HCT116 (cell line): ENCODE data around the gene DYNLT2.

ENCODE experiments used
- EZH2phosphoT487 ChIP-seq: fragments of 200-600 bp; IDR thresholded peaks from 2 replicates; pipeline ENCODE4 v1.6.1; 2018; ENCODE audit warnings: antibody characterized with exemption, borderline replicate concordance
- TCF7L2 ChIP-seq: IDR thresholded peaks from 2 replicates; pipeline ENCODE4 v1.7.0; 2011; ENCODE audit warnings: borderline replicate concordance, inconsistent platforms; ENCODE audit not compliant: insufficient read depth, insufficient read length; ENCODE audit errors: extremely low read depth

DNA sequence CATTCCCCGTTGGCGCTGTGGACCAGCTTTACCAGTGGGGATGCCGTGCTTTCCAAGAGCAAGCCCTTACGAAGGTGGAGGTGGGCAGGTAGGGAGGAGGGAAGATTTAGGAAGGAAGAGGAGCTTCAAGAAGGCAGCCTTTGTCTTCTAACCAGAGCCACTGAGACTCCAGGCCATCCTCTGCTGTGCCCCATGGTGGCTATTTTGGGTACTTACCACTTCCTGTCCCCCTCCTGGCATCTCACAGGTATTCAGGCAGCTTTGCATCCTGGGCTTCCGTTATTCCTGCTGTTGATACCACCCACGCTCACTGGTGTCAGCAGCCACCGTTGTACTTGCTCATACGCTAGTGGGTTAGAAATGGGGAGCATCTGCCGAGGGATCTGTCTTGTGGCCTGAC lies 23.0 kb upstream of the DYNLT2 start:
- TF ChIP-seq TCF7L2 (no peak), EZH2phosphoT487 (no peak)
